Fibroblast of skin of right quadriceps (primary cell): ENCODE results near the gene RPS6KA2.
A peak's percentile ranks its signal among the peaks of the same experiment; 100 is the strongest.
"Not testable (repeated sequence)": the region's sequence is repeated elsewhere in the genome, so short reads cannot be mapped to it uniquely, and the experiment has no call there.

Experiments
- DNase-seq: peaks from one replicate; pipeline ENCODE4 v3.0.0-alpha.2; 2013

Gene RPS6KA2

DNA sequence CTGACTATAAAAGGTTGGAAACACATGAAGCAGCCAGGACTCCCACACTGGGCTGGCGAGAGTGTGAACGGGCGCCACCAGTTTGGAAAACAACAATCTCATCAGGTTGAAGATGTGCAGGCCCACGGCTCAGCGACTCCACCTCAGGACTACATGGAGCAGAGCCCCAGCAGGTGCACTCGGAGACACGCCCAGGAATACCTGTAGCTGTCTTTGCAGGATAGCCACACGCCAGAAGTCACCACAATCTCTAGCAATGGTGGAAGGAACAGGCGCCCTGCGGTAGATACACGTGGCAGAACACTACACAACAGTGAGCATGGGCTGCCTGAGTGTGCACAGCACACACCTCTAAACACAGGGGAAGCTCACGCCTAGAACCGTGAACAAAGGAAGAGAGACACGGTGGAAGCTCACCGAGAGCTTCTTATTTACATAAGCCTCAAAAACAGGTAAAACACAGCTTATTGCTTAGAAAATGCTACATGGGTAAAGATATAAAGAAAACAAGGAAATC lies 28.7 kb upstream of the RPS6KA2 start:
- DNase-seq, result no peak

DNA sequence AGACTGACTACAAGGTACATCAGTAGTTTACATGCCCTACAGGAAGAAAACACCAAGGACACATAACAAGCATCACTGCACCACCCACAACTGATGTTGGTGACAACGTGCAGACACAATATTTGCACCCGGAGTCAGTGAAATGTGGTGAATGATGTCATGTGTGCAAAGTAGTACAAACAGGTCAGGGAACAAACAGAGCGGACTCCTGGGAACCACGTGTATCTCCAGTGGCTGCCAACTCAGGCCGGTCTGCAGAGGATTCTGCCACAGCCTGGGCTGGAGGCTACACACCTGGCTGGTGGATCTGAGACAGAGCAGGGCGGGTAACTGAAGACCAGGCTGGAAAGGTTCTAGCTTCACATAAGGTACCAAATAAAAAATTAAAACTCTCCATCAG lies 28.2 kb upstream of the RPS6KA2 start:
- DNase-seq, result no peak

DNA sequence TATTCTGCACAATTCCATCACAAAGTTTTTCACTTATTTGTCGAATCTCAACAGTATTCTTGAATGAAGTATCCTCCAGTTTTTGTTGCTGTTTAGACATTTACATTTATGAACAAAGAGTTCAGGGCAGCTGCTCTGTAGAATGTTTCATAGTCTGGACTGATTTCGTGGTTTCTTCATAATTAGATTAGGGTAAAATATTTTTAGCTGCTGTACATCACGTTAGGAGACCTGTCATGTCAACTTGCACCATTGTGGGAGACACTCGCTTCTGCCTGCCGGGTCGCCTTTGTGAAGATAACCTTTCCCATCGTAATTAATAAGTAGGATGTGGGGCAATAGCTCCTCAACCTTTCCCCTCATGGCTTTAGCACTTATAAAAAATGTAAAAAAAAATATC lies 27.5 kb upstream of the RPS6KA2 start:
- no peak for DNase-seq

DNA sequence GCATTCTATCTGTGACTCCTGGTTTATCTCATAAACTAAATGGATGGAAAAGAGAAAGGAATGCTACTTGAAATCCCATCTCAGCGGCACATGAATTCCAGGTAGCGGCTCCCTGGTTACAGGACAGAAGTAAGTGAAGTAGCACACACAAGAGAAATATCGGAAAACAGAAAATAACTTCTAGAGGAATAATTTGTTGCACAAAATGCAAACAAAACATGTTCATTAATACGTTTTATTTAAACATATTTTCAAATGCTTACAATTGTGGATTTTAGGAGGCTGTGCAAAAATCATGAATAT lies 26.5 kb upstream of the RPS6KA2 start:
- no peak for DNase-seq

DNA sequence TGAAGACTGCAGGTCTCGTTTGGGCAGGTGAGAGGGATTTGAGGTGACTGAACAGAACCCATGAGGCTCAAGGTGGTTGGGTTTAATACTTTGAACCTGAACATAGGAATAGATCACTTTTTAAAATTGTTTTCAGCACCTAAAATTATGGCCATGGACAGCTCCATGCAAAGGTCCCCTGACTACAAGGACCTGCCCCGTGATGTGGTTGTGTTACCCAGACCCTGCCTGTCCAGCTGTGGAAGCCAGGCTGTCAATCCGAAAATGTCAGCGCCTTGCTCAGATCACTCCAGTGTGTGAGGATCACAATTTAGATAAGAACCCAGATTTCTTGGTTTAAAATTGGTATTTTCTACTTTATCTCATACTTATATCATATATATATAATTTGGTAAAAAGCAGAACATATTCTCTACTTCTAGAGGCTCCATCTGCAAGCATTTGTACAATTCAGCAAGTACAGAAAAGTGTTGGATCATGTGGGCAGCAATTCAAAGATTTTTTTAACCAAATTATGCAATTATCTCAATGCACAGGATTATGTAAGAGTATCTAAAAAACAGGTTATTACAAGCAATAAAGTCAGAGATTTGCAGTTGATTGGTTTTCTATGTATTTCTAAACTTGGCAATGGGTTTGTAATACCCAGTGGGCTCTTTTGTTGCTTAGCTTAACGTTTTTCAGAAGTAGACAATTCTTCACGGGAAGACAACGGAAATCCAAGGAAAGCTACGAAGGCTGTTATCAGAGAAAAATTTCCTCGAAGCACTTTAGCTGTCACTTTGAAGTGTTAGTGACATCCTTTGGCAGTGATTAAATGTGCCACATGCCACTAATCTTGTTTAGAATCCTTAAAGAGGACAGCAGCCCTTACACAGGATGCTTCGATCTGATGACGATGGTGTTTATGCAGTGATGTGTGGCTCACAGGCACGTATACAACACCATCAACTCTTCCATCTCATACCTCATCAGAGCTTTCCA lies 24.1 kb upstream of the RPS6KA2 start:
- no peak for DNase-seq

DNA sequence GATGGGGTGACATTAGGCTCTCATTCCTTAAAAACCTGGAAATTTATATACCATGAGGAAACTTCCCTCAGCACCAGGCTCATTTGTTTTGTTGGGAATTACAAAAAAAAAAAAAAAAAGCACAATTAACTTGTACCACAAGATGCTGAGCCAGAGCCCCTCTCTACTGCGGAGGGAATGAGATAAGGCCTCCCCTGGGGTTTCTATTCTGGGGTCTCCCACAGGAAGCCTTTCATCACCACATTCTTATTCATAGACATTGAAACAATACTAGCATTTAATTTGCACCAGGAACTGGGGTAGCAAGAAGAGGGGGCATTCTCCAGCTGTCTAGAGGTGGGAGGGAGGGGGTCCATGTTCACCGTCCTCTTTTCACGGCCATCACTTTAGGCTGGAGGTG lies 23.0 kb upstream of the RPS6KA2 start:
- DNase-seq, result no peak

DNA sequence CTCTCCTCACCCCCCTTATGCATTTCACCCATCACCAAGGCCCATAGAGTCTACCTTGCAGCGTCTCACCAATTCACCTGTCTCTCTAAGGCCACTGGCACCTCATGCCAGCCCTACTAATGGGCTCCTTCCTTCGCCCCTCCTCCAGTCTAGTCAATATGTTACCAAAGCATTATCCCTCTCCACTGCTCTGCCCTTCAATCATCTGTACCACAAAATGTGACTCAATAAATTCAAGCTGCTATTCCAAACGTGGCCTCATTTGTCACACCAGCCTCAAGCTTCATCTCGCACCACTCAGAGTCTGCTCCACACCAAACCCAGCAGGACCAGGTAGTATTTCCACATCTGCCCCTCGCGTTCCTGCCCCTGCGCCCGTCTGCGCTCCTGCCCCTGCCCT lies 21.8 kb upstream of the RPS6KA2 start:
- no peak for DNase-seq

DNA sequence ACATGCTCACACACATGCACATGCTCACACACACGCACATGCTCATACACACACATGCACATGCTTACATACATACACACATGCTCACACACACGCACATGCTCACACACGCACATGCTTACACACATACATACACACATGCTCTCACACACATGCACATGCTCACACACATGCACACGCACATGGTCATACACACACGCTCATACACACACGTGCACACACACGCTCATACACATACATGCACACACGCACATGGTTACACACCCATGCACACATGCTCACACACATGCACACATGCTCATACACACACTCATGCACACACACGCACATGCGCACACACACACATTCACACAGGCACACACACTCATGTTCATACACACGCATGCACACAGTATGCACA lies 20.8 kb upstream of the RPS6KA2 start:
- no peak for DNase-seq

DNA sequence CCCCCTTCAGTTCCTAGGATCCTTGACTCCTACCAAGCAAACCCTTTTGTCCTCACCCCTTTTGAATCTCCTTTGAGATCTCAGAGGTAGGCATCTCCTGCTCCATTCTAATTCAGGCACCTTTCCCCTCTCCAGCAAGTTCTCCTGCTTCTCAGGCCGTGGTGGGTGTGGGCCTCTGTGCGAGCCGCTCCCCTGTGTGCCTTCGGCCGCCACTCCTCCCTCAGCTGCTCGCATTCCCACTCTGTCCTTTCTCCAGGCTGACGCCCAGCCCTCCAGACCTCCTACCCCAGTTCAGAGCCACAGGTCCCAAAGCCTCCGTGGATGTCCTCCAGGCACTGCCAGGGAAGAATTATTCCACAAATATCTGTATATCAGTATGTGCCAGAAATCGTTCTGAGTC lies 19.7 kb upstream of the RPS6KA2 start:
- no peak for DNase-seq

DNA sequence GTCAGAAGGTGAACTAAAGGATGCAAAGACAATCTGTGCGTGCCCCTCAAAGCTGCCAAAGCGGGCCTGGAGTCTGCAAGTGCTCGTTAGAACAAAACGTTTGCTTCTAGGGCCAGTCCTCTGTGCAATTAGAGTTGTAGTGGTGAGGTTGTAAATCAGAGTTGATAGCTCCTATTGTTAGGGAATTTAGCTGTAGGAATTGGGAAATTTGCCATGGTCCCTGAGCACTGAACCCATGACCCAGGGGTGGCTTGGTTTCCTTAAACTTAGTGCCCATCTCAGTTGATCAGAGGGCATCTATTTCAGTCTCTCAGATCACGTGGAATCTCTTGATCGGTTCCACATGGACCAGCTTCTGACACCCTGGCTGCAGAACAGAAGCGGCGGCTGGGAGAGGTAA lies 18.8 kb upstream of the RPS6KA2 start:
- DNase-seq, result no peak

DNA sequence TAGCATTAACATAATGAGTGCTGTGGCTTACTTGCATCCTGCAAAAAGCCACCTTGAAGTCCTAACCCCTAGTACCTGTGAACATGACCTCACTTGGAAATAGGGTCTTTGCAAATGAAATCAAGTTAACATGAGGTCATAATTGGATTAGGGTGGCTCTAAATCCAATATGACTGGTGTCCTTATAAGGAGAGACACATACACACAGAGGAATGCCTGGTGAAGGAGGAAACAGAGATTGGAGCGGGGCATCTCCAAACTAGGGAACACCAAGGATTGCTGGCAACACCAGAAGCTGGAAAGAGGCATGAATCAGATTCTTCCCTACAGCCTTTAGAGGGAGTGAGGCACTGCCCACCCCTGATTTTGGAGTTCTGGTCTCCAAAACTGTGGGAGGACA lies 17.6 kb upstream of the RPS6KA2 start:
- DNase-seq, result peak; percentile 22

DNA sequence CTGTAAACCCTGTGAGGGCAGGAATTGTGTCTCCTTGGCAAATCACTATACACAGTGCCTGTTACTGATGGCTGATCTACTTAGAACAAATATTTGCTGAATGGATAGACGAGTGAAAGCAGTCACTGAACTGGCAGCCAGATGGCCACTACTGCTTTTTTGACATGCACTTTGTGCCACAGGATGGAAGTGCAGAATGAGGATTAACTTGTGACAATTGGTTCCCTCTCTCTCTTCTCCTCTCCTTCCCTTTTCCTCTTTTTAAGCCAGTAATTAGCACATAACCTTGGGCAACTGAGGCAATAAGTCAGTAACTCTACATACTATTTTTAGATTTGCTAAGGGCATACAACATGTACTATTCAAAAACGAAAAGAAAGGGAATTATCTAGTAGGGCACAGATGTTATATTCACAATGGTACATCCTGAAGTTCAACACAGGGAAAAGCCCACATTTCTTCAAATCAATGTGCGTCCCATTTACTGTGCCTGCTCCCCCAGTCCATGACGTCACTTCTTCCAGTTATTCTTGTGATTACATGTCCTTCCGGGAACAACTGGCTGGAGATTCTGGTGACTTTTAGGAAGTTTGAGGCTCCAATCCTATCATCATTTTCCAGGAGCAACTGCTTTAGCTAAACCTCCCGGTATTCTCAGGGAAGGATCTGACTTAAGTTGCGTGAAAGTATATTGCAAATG lies 17.0 kb upstream of the RPS6KA2 start:
- DNase-seq, result no peak

DNA sequence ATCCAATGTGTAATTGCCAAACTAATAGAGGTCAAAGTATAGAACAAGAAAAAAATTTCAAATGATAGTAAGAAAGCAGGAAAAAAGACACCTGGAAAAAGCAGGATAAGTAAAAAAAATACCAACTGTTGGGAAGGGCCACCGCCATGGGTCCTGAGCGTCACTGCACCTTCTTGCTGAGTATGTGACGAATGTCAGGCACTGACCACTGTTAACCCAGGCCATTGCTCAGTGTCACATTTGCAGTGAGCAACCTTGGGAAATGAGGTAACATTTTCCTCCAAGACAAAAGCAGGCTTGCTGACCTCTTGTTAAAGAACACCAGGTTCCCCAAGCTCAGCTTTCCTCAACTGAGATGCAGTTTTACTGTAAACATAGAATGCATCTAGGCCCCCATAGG lies 15.6 kb upstream of the RPS6KA2 start:
- no peak for DNase-seq

DNA sequence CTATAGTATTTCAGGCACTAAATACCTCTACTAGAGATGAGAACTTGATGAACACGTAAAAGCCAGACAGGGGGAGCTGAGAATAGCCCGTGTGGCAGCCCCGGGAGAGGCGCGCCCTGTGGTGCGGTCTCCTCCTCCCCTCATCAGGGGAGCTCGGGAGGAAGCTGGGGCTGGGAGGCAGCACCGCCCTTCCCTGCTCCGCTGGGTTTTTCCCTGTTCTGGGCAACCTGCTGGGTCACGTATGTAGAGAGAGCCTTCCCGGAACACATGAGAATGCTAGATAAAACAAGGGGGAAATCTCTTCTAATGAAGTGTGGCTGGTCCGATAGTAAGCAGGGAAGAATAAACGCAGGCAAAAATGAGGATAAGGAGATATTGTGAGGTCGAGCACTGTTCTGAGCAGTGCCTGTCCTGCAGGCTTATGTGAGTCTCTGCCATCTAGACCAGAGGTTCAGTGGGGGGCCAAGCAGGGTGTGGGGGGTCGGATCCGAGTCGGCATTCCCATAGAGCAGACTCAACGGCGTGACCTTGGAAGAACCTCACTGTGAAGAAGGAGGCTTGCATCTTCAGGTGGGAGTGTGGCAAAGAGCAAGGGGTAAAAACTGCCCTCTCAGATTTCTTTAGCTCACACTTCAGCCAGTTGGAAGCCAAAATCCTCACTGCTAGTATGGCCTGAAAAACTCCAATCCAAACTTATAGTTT lies 13.4 kb upstream of the RPS6KA2 start:
- no peak for DNase-seq

DNA sequence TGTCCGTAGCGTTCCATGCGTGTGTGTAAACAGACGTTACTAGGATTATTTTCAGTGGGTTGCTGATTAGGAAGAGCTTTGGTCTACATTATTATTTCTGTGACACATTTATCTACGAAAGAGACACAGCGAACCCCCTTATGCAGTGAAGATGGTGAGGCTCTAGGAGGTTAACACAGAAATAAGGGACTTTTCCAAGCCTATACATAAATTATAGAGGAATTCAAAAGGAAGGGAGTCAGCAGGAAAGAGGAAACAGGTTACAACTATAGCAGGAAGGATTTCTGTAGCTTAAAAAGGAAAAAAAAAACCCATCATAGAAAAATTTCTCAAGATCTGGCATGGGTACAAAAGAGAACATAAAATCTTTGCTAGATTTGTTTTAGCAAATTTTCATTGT lies 12.9 kb upstream of the RPS6KA2 start:
- no peak for DNase-seq

DNA sequence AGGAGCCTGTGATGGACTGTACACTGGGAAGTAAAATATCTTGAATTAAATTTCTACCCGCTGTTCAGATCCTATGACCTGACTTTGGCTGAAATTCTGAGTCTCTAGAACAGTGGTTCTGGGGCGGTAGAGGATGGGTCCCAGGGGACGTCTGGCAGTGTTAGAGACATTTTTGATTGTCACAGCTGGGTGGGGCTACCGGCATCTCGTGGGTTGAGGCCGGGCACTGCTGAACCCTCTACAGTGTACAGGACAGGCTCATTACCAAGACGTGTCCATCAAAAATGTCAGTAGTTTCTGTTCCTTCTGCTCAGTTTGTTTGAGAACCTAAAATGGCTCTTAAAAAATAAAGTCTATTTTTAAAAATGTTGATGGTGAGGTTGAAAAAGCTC lies 11.5 kb upstream of the RPS6KA2 start:
- DNase-seq, result no peak

DNA sequence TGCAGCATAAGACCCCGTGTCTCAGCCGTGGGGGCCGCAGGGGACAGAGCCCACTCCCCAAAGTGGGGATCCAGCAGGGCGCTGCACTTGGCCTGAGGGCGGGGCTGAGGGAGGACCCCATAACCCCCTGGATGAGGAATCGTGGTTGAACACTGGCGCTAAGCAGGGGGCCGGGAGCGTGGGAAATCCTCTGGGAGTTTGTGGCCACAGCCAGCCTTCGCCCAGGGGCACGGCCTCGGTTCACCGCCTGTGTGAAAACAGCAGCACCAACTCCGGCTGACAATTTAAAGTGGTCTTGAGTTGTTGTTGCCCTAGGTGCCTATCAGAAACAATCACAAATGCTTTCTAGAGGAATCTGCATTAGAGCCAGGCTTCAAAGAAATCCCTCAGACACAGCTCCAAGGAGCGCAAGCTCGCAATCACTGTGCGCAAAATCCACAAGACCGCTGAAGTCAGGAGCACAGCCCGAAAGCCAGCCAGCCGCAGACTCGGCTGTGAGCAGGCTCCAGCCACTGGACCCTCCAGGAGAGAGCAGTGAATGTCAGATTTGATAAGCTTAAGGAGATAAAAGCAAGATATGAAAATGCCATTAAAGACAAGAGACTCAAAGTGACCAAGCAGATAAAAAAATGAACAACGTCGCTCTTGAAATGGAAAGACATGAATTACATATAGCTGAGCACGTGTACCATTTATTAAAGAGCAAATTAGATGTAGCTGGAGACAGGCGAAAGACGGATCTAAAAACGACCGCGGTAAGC lies 10.9 kb upstream of the RPS6KA2 start:
- no peak for DNase-seq

DNA sequence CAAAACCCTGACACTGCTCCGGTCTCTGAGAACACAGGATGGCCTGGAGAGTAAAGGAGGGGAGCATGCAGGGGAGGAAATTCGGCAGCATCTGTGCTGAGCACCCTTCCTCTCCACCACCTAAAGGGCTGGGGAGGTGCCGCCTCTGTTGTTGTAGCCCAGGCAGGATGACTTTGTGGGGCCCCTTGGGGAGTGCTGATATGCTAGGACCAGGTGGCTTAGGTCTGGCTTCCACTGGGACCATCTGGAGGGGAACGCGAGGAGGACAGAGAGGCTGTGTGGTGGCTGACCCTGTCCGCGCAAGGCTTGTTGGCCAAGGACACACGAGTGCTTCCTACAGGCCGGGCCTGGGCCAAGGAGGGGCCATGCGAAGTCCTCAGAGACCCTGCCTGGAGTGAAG lies 9.9 kb upstream of the RPS6KA2 start:
- no peak for DNase-seq

DNA sequence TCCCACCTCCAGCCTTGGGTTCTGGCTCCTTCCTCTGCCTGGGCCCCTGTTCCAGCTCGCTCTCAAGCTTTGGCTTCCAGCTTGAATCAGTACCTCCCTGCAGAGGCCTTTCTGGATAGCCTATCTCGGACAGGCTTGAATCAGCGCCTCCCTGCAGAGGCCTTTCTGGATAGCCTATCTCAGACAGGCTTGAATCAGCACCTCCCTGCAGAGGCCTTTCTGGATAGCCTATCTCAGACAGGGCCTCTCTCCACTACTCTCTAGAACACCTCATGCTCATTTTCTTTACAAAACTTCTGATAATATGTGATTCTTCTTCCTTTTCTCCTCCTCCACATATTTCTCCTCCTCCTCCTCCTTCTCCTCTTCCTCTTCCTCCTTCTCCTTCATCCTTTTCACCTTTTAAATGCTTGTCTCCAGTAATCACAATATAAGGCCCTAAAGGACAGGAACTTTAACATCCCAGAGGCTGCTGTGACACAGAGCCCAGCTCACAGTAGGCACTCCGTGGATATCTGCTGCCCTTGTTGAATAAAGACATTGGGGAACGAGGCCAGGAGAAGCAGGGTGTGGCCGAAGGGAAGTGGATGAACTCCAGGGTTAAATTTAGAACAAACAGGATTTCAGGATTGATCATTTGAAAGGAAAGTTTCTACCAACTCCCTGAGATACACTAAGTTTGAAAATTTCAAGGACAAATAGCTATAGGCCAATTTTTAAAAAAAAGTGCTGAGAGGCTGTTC lies 9.3 kb upstream of the RPS6KA2 start:
- no peak for DNase-seq

DNA sequence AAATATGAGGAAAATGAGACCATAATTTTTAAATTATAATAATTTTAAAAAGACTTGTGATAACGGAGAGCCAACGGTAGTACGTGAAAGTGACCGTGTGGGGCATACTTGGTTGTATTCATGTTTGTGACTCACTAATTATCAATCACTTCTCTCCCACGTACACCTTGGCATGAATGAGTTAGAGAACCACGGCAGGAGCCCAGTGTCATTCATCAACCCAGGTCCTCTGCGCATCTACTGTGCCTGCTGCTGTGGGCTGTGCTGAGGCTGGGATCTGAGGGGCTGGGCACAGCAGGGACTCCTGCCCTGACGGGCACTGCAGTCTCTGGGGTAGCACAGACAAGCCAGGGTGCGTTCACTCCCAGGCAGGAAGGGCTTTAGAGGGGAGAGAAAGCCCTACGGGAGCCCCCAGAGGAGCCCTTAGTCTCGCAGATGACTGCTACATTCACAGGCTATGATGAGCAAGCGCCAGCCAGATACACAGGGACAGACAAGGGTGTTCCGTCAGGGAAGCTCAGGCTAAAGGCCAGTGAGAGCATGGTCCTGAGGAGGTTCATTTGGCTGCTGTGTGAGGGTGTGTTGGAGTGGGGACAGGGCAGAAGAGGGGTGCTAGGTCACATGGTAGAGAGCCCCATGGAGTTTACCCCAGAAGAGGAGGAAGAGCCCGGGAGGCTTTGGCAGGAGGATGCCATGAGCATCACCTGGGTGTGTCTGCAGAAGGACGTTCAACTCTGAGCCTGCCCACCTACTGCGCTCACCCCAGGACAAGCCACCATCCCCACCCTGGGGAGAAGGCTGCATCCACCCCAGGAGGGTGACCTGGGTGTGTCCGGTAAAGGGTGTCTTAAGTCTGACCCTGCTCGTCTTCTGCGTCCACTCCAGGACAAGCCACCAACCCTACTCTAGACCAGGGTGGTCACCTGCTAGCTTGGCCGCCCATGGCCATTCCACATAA lies 8.2 kb upstream of the RPS6KA2 start:
- no peak for DNase-seq

DNA sequence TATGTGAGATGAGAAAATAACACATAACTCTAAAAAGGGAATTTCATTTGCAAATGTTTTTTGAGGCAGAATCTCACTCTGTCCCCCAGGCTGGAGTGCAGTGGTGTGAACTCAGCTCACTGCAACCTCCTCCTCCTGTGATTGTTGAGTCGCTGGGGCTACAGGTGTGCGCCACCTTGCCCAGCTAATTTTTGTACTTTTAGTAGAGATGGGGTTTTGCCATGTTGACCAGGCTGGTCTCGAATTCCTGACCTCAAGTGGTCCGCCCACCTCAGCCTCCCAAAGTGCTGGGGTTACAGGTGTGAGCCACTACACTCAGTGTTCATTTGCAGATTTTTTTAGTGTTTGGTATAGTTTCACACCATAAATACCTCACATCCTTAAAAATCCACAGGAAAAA lies 7.5 kb upstream of the RPS6KA2 start:
- not testable (repeated sequence) for DNase-seq
